SK-N-SH (cell line): ENCODE results near the gene EXOC6B. TPM values are rescaled to one million over a fixed set of nuclear protein-coding genes. Genes with fewer than 3 reads are reported as not detected.

Source experiments
- CTCF ChIA-PET: fragments of 300-600, 350-600 bp; formaldehyde crosslinking; extraction: SDS; loops from one replicate; lab custom pipeline; 2021; lab: Yijun Ruan, JAX
- POLR2A ChIA-PET: fragments of 350-600 bp; sonication (Branson Sonifier 250); formaldehyde crosslinking; extraction: SDS; loops from one replicate; lab custom pipeline; 2020; ENCODE audit warnings: antibody characterized with exemption, inconsistent platforms; lab: Yijun Ruan, JAX
- DNase-seq: peaks from one replicate; pipeline ENCODE4 v3.0.0; 2012
- H2AFZ ChIP-seq: fragments of 200-600 bp; sonication (generic); 2 replicates; pipeline ENCODE4 v1.8.1; 2016; ENCODE audit warnings: antibody characterized with exemption, mild to moderate bottlenecking, low read depth
- H3F3A ChIP-seq: fragments of 200-600 bp; sonication (generic); replicated peaks from 2 replicates; pipeline ENCODE3; 2016; ENCODE audit warnings: antibody characterized with exemption, mild to moderate bottlenecking; ENCODE audit not compliant: insufficient read depth
- H3K27ac ChIP-seq, 2 experiments: fragments of 200-500 bp in 1 of 2; fragments of 200-600 bp in 1 of 2; sonication (Bioruptor generic) in 1 of 2; sonication (generic), shearing (Covaris generic) in 1 of 2; 2 replicates each; pipeline versions ENCODE4 v1.5.1 to v1.6.1; 2014 to 2016; ENCODE audit warnings: low read depth in 2 of 2, inconsistent platforms in 1 of 2, low read length in 1 of 2, mild to moderate bottlenecking in 1 of 2, mixed read lengths in 1 of 2
- H3K27me3 ChIP-seq: fragments of 200-600 bp; sonication (generic), shearing (Covaris generic); 2 replicates; pipeline ENCODE4 v1.6.1; 2016; ENCODE audit warnings: mixed run types; ENCODE audit not compliant: insufficient read depth
- H3K36me3 ChIP-seq, 2 experiments: fragments of 200-500 bp in 1 of 2; fragments of 200-600 bp in 1 of 2; sonication (Bioruptor generic) in 1 of 2; sonication (generic) in 1 of 2; replicated peaks in 1 of 2; 2 replicates each; pipeline versions ENCODE3 to v1.5.1; 2014 to 2016; ENCODE audit warnings: low read length in 1 of 2, mild to moderate bottlenecking in 1 of 2; ENCODE audit not compliant: insufficient read depth in 2 of 2, control insufficient read depth in 1 of 2
- H3K4me1 ChIP-seq, 2 experiments: fragments of 200-500 bp in 1 of 2; fragments of 200-600 bp in 1 of 2; sonication (Bioruptor generic) in 1 of 2; sonication (generic), shearing (Covaris generic) in 1 of 2; 2 replicates each; pipeline versions ENCODE4 v1.5.1 to v1.6.1; 2014 to 2016; ENCODE audit warnings: low read depth in 1 of 2, low read length in 1 of 2, mixed run types in 1 of 2; ENCODE audit not compliant: insufficient read depth in 2 of 2, control insufficient read depth in 1 of 2
- H3K4me2 ChIP-seq: fragments of 200-600 bp; sonication (generic), shearing (Covaris generic); 2 replicates; pipeline ENCODE4 v1.6.1; 2017; ENCODE audit warnings: mixed run types
- H3K4me3 ChIP-seq, 2 experiments: fragments of 200-500 bp in 1 of 2; fragments of 200-600 bp in 1 of 2; sonication (Bioruptor generic) in 1 of 2; sonication (generic), shearing (Covaris generic) in 1 of 2; 2 replicates each; pipeline versions ENCODE4 v1.5.1 to v1.8.1; 2014 to 2016; ENCODE audit warnings: low read depth in 2 of 2, inconsistent platforms in 1 of 2, low read length in 1 of 2, mild to moderate bottlenecking in 1 of 2, mixed read lengths in 1 of 2, moderate library complexity in 1 of 2
- H3K79me2 ChIP-seq: fragments of 200-600 bp; sonication (generic); 2 replicates; pipeline ENCODE4 v1.8.1; 2017; ENCODE audit warnings: mild to moderate bottlenecking; ENCODE audit not compliant: insufficient read depth
- H3K9ac ChIP-seq: fragments of 200-600 bp; sonication (generic); 2 replicates; pipeline ENCODE4 v1.6.1; 2017; ENCODE audit warnings: mixed run types
- H3K9me2 ChIP-seq: fragments of 200-600 bp; sonication (generic); 2 replicates; pipeline ENCODE4 v1.6.1; 2017; ENCODE audit warnings: mixed run types
- H3K9me3 ChIP-seq: fragments of 200-600 bp; sonication (generic); 2 replicates; pipeline ENCODE4 v1.6.1; 2017; ENCODE audit warnings: mixed run types, mild to moderate bottlenecking, moderate library complexity
- H4K20me1 ChIP-seq: fragments of 200-600 bp; sonication (generic); 2 replicates; pipeline ENCODE4 v1.6.1; 2017; ENCODE audit warnings: mild to moderate bottlenecking, mixed run types; ENCODE audit not compliant: insufficient read depth
- CTCF ChIP-seq: fragments of 200-600 bp; sonication (generic); IDR thresholded peaks from 2 replicates; pipeline ENCODE4 v1.6.1; 2017; ENCODE audit warnings: antibody characterized with exemption, mild to moderate bottlenecking, moderate library complexity
- ELF1 ChIP-seq: IDR thresholded peaks from 2 replicates; pipeline ENCODE4 v1.4.0; 2012
- EP300 ChIP-seq, 2 experiments: IDR thresholded peaks; 2 replicates each; pipeline versions ENCODE4 v1.4.0 to v1.6.1; 2012; ENCODE audit warnings: borderline replicate concordance in 1 of 2, low read depth in 1 of 2, low read length in 1 of 2
- FOSL2 ChIP-seq: IDR thresholded peaks from 2 replicates; pipeline ENCODE4 v1.4.0; 2012; ENCODE audit warnings: low read depth, mild to moderate bottlenecking, moderate library complexity, borderline replicate concordance
- FOXJ3 ChIP-seq: sonication (generic); formaldehyde crosslinking; IDR thresholded peaks from 2 replicates; pipeline ENCODE4 v1.5.1; 2020; ENCODE audit warnings: mild to moderate bottlenecking, missing genetic modification reagents
- FOXM1 ChIP-seq: IDR thresholded peaks from 2 replicates; pipeline ENCODE4 v1.4.0; 2012; ENCODE audit warnings: low read depth, mild to moderate bottlenecking
- IRF3 ChIP-seq: fragments of 150-350 bp; IDR thresholded peaks from 2 replicates; pipeline ENCODE4 v1.6.1; 2016; ENCODE audit warnings: mild to moderate bottlenecking, low read depth, low read length
- MAX ChIP-seq: IDR thresholded peaks from 2 replicates; pipeline ENCODE4 v1.4.0; 2012; ENCODE audit warnings: low read depth
- MEF2A ChIP-seq: IDR thresholded peaks from 2 replicates; pipeline ENCODE4 v1.4.0; 2012; ENCODE audit warnings: low read depth, borderline replicate concordance
- MXI1 ChIP-seq: IDR thresholded peaks from 2 replicates; pipeline ENCODE4 v1.6.1; 2012; ENCODE audit warnings: mild to moderate bottlenecking, low read depth, low read length, improper control_type of control experiment
- NFIC ChIP-seq: IDR thresholded peaks from 2 replicates; pipeline ENCODE4 v1.4.0; 2012; ENCODE audit warnings: borderline replicate concordance
- PBX3 ChIP-seq: IDR thresholded peaks from 2 replicates; pipeline ENCODE4; 2012
- REST ChIP-seq: IDR thresholded peaks from 2 replicates; pipeline ENCODE4 v1.6.1; 2012; ENCODE audit warnings: mild to moderate bottlenecking, low read depth, low read length, moderate library complexity
- USF1 ChIP-seq: IDR thresholded peaks from 2 replicates; pipeline ENCODE4 v1.4.0; 2012; ENCODE audit warnings: low read depth, borderline replicate concordance
- WGBS: methylation state at CpG from one replicate; pipeline ENCODE4 v1.1.6; 2017; ENCODE audit warnings: low lambda C conversion rate; 5-methylcytosine and 5-hydroxymethylcytosine counted together
- polyA plus RNA-seq, 3 experiments: library from polyadenylated mRNA; depleted of rRNA; stranded (reverse); fragments of >200 nt; gene quantifications; 2 replicates each; pipeline ENCODE4 v1.2.3, GENCODE V29; 2012

EXOC6B gene
- polyA plus RNA-seq, 1 of the 3 experiments (the other 2 are of a cell fraction), result 7.4 TPM

GRCh38 chr2:72134997-72135800 lies 690.6 kb downstream of the EXOC6B start:
- Histone ChIP-seq H3K9ac (no peak overlapping the region), H3K4me3 (no peak overlapping the region), H3K79me2 (no peaks in the 10 kb centered on the region), H4K20me1 (no peaks in the 10 kb centered on the region), H3K4me2 (no peak overlapping the region), H3K27ac (no peak overlapping the region), H3K4me1 (no peaks in the 10 kb centered on the region), H3K36me3 (no peaks in the 10 kb centered on the region), H3F3A (no peaks in the 10 kb centered on the region), H3K9me3 (no peaks in the 10 kb centered on the region), H2AFZ (no peak overlapping the region), H3K27me3 (no peaks in the 10 kb centered on the region; the same call in 1 of the 2 replicates), H3K9me2 (no peaks in the 10 kb centered on the region)
- CTCF ChIA-PET, result interaction anchor here (0.9 to 4.6 kb wide), 4 partner anchors 15 to 588 kb away, joined by 3 to 20 read pairs (median 6); no protein-coding TSS in a partner anchor
- peak; percentile 28 for DNase-seq
- WGBS, result 64% methylated on average over 16 of the region's 19 CpGs
- POLR2A ChIA-PET, result no interaction called here
- TF ChIP-seq MEF2A (no peak), NFIC (no peak), USF1 (no peak), PBX3 (no peak), REST (no peak), FOXJ3 (no peak), FOXM1 (no peak), ELF1 (no peak)

GRCh38 chr2:72134408-72134996 lies 691.3 kb downstream of the EXOC6B start:
- H3K27ac ChIP-seq, result no peak overlapping the region
- no peak overlapping the region for H2AFZ ChIP-seq
- CTCF ChIA-PET, result interaction anchor here (0.9 to 2.2 kb wide), 3 partner anchors 16 to 211 kb away, joined by 3 to 7 read pairs (median 5); no protein-coding TSS in a partner anchor
- no peaks in the 10 kb centered on the region for H3K4me1 ChIP-seq
- H3K36me3 ChIP-seq, result no peaks in the 10 kb centered on the region
- H3F3A ChIP-seq, result no peaks in the 10 kb centered on the region
- no peaks in the 10 kb centered on the region for H3K79me2 ChIP-seq
- H3K27me3 ChIP-seq, result no peaks in the 10 kb centered on the region; the same call in 1 of the 2 replicates
- H3K9me3 ChIP-seq, result no peaks in the 10 kb centered on the region
- no peak overlapping the region for H3K4me2 ChIP-seq
- POLR2A ChIA-PET, result no interaction called here
- no peaks in the 10 kb centered on the region for H4K20me1 ChIP-seq
- DNase-seq, result no peak
- WGBS, result 51% methylated on average over 9 of the region's 10 CpGs
- H3K4me3 ChIP-seq, result no peak overlapping the region
- no peak overlapping the region for H3K9ac ChIP-seq
- no peaks in the 10 kb centered on the region for H3K9me2 ChIP-seq
- TF ChIP-seq NFIC, result no peak
- no peak for TF ChIP-seq MXI1
- TF ChIP-seq MAX, result no peak
- TF ChIP-seq EP300 (IDR thresholded peaks at IDR 0.05; ENCODE audit: borderline replicate concordance in 1 of 2, low read depth in 1 of 2, low read length in 1 of 2), result no peak
- TF ChIP-seq FOSL2, result no peak
- TF ChIP-seq USF1, result no peak
- TF ChIP-seq IRF3, result no peak
- no peak for TF ChIP-seq CTCF
